GM12878 (cell line): ENCODE measurements around the gene FCGR3B.
"Not testable (repeated sequence)": the region's sequence is repeated elsewhere in the genome, so short reads cannot be mapped to it uniquely, and the experiment has no call there.

ENCODE experiments used
- CBX5 ChIP-seq: sonication (generic); IDR thresholded peaks from 2 replicates; pipeline ENCODE4 v1.6.1; 2016; ENCODE audit warnings: low read depth, moderate library complexity, mild to moderate bottlenecking, inconsistent platforms
- E2F4 ChIP-seq: IDR thresholded peaks from 2 replicates; pipeline ENCODE4 v1.6.1; 2012; ENCODE audit warnings: low read depth, low read length, improper control_type of control experiment
- NFIC ChIP-seq: IDR thresholded peaks from 2 replicates; pipeline ENCODE4 v1.6.1; 2012; ENCODE audit warnings: low read depth, mild to moderate bottlenecking, inconsistent platforms, low read length, moderate library complexity
- POLR2A ChIP-seq: IDR thresholded peaks from 2 replicates; pipeline ENCODE4 v1.6.1; 2011; ENCODE audit warnings: low read depth, mild to moderate bottlenecking, low read length
- POLR2AphosphoS2 ChIP-seq: IDR thresholded peaks from 2 replicates; pipeline ENCODE4 v1.6.1; 2011; ENCODE audit warnings: low read depth, mild to moderate bottlenecking, low read length, improper control_type of control experiment, moderate library complexity
- POLR2AphosphoS5 ChIP-seq: IDR thresholded peaks from 2 replicates; pipeline ENCODE4 v1.6.1; 2011; ENCODE audit warnings: mild to moderate bottlenecking, low read length, inconsistent platforms
- SRF ChIP-seq, 2 experiments: IDR thresholded peaks; 2 replicates each; pipeline ENCODE4 v1.6.1; 2011; ENCODE audit warnings: low read depth in 2 of 2, low read length in 2 of 2, mild to moderate bottlenecking in 1 of 2, moderate library complexity in 1 of 2
- YY1 ChIP-seq: IDR thresholded peaks from 2 replicates; pipeline ENCODE4 v1.6.1; 2011; ENCODE audit warnings: low read depth, mild to moderate bottlenecking, low read length
- ZNF217 ChIP-seq: fragments of 450-650 bp; IDR thresholded peaks from 2 replicates; pipeline ENCODE4 v1.6.1; 2017; ENCODE audit warnings: antibody characterized with exemption, mild to moderate bottlenecking
- TF ChIP-seq, protein P1 (sequence below), 3 experiments: IDR thresholded peaks in 2 of 3; conservative IDR thresholded peaks in 1 of 3; 2 replicates each; pipeline ENCODE4 v1.5.1; 2011; ENCODE audit warnings: low read depth in 3 of 3, low read length in 3 of 3, mild to moderate bottlenecking in 3 of 3, control low read depth in 2 of 3, moderate library complexity in 2 of 3, inconsistent platforms in 1 of 3, mixed read lengths in 1 of 3; ENCODE audit not compliant: control insufficient read depth in 2 of 3, insufficient read depth in 1 of 3; ENCODE audit errors: extremely low read depth in 1 of 3
- TF ChIP-seq, protein P2 (sequence below): IDR thresholded peaks from 2 replicates; pipeline ENCODE4 v1.6.1; 2011; ENCODE audit warnings: low read depth, low read length, improper control_type of control experiment, borderline replicate concordance

- not testable (repeated sequence) for TF ChIP-seq POLR2AphosphoS5; CBX5; YY1; E2F4; POLR2A; ZNF217; POLR2AphosphoS2; SRF (IDR thresholded peaks at IDR 0.05; ENCODE audit: low read depth in 2 of 2, low read length in 2 of 2); NFIC
- TF ChIP-seq, protein P1, sequence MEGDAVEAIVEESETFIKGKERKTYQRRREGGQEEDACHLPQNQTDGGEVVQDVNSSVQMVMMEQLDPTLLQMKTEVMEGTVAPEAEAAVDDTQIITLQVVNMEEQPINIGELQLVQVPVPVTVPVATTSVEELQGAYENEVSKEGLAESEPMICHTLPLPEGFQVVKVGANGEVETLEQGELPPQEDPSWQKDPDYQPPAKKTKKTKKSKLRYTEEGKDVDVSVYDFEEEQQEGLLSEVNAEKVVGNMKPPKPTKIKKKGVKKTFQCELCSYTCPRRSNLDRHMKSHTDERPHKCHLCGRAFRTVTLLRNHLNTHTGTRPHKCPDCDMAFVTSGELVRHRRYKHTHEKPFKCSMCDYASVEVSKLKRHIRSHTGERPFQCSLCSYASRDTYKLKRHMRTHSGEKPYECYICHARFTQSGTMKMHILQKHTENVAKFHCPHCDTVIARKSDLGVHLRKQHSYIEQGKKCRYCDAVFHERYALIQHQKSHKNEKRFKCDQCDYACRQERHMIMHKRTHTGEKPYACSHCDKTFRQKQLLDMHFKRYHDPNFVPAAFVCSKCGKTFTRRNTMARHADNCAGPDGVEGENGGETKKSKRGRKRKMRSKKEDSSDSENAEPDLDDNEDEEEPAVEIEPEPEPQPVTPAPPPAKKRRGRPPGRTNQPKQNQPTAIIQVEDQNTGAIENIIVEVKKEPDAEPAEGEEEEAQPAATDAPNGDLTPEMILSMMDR (IDR thresholded peaks at IDR 0.05 in 2 of 3, conservative IDR thresholded peaks at IDR 0.05 in 1 of 3; ENCODE audit: control insufficient read depth in 2 of 3, extremely low read depth in 1 of 3, insufficient read depth in 1 of 3, low read depth in 3 of 3, low read length in 3 of 3): not testable (repeated sequence)
- TF ChIP-seq, protein P2, sequence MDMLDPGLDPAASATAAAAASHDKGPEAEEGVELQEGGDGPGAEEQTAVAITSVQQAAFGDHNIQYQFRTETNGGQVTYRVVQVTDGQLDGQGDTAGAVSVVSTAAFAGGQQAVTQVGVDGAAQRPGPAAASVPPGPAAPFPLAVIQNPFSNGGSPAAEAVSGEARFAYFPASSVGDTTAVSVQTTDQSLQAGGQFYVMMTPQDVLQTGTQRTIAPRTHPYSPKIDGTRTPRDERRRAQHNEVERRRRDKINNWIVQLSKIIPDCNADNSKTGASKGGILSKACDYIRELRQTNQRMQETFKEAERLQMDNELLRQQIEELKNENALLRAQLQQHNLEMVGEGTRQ: not testable (repeated sequence)
Observed at GRCh38 chr1:161673437-161673836, 42.5 kb upstream of the FCGR3B start.
